ENCODE measurements around the gene MC1R. TPM values are rescaled to one million over a fixed set of nuclear protein-coding genes. Genes with fewer than 3 reads are reported as not detected.
A peak's percentile ranks its signal among the peaks of the same experiment; 100 is the strongest.

Gene MC1R
- total RNA-seq, 1 donor from 2014 or later = 6.8 TPM

- intact Hi-C loops (cut with micrococcal nuclease) = no loop called here
- Mint-ChIP-seq H3K9me3 (no peaks in the 10 kb centered on the region), H3K4me3 (no peak overlapping the region), H3K27ac (no peak overlapping the region), H3K4me1 (peaks cover 5% of the 10 kb centered on the region), H3K36me3 (ENCODE audit: low read depth) (peaks cover 57% of the 10 kb centered on the region), H3K27me3 (no peaks in the 10 kb centered on the region)
- POLR2A ChIA-PET = interaction anchor here (0.6 kb wide), 1 partner anchor 33 kb away, joined by 3 read pairs; the partner anchor contains the start of gene TCF25
- CTCF ChIA-PET = no interaction called here
- TF ChIP-seq CTCF (IDR thresholded peaks at IDR 0.05) = no peak
- DNase-seq = no peak
- ATAC-seq (ENCODE audit: low read depth) = no peak
These were observed 12.3 kb upstream of the MC1R start for GRCh38 chr16:89906140-89907025.

GRCh38 chr16:89907055-89907814 is 11.4 kb upstream of the MC1R start:
- Mint-ChIP-seq H3K27ac (no peak overlapping the region), H3K9me3 (no peaks in the 10 kb centered on the region), H3K4me3 (no peak overlapping the region), H3K27me3 (no peaks in the 10 kb centered on the region), H3K4me1 (peaks cover 5% of the 10 kb centered on the region), H3K36me3 (ENCODE audit: low read depth) (peaks cover 66% of the 10 kb centered on the region)
- CTCF ChIA-PET = interaction anchor here (0.7 kb wide), 1 partner anchor 201 kb away, joined by 3 read pairs; no protein-coding TSS in a partner anchor
- POLR2A ChIA-PET = interaction anchor here (0.6 to 1.1 kb wide), 5 partner anchors 10 to 75 kb away, joined by 3 to 6 read pairs (median 4); partner anchors contain the start of gene TCF25
- no peak for ATAC-seq (ENCODE audit: low read depth)
- no peak for TF ChIP-seq CTCF (IDR thresholded peaks at IDR 0.05)
- no peak for DNase-seq
- intact Hi-C loops (cut with micrococcal nuclease) = no loop called here

GRCh38 chr16:89908236-89908635 is 10.4 kb upstream of the MC1R start:
- Mint-ChIP-seq H3K27ac (no peak overlapping the region), H3K4me3 (no peak overlapping the region), H3K9me3 (no peaks in the 10 kb centered on the region), H3K36me3 (ENCODE audit: low read depth) (peaks cover 62% of the 10 kb centered on the region), H3K27me3 (no peaks in the 10 kb centered on the region), H3K4me1 (peaks cover 5% of the 10 kb centered on the region)
- no peak for TF ChIP-seq CTCF (IDR thresholded peaks at IDR 0.05)
- ChIA-PET POLR2A (interaction anchor here (0.5 to 1.5 kb wide), 6 partner anchors 14 to 972 kb away, joined by 3 to 10 read pairs (median 6); partner anchors contain the start of genes RPL13 and TCF25), CTCF (interaction anchor here (0.7 to 3.2 kb wide), 2 partner anchors 21 to 202 kb away, joined by 3 to 8 read pairs; no protein-coding TSS in a partner anchor)
- ATAC-seq (ENCODE audit: low read depth) (no peak), DNase-seq (no peak)
- intact Hi-C loops (cut with micrococcal nuclease) = no loop called here

GRCh38 chr16:89909777-89910716 is 8.6 kb upstream of the MC1R start:
- H3K27me3 Mint-ChIP-seq = no peaks in the 10 kb centered on the region
- peak; percentile 82 for TF ChIP-seq CTCF (IDR thresholded peaks at IDR 0.05)
- H3K36me3 Mint-ChIP-seq (ENCODE audit: low read depth) = peaks cover 53% of the 10 kb centered on the region
- DNase-seq = peak; percentile 64
- intact Hi-C loops (cut with micrococcal nuclease) = loop anchor here (1.0 kb wide), 1 partner anchor 204 kb away; no protein-coding TSS in a partner anchor
- ATAC-seq (ENCODE audit: low read depth) = peak; percentile 85
- peaks cover 5% of the 10 kb centered on the region for H3K4me1 Mint-ChIP-seq
- H3K27ac Mint-ChIP-seq = no peak overlapping the region
- ChIA-PET CTCF (interaction anchor here (0.7 to 3.2 kb wide), 10 partner anchors 9 to 210 kb away, joined by 3 to 10 read pairs (median 4); partner anchors contain the start of genes MC1R and TUBB3), POLR2A (interaction anchor here (0.5 to 1.5 kb wide), 8 partner anchors 35 to 299 kb away, joined by 3 to 6 read pairs (median 4); partner anchors contain the start of gene TCF25)
- H3K9me3 Mint-ChIP-seq = no peaks in the 10 kb centered on the region
- H3K4me3 Mint-ChIP-seq = no peak overlapping the region
